GM21717 (cell line): ENCODE data around the gene SSBP2.
A peak's percentile ranks its signal among the peaks of the same experiment; 100 is the strongest.

ENCODE experiments used
- ATAC-seq: cut with Tn5 transposase; IDR thresholded peaks from one replicate; pipeline ENCODE4 v1.9.1; 2021; ENCODE audit warnings: mild to moderate bottlenecking, moderate library complexity; ENCODE audit not compliant: unreplicated experiment

The SSBP2 gene

GRCh38 chr5:81751009-81751835 is at the start of gene SSBP2:
Gene SSBP2, minus strand, starts transcription at chr5:81751097. Its CDS starts 55 bp downstream, at chr5:81751042.
- ATAC-seq: peak; percentile 68

GRCh38 chr5:81795666-81796065 is 44.8 kb upstream of the SSBP2 start:
- no peak for ATAC-seq

GRCh38 chr5:81794226-81794625 is 43.3 kb upstream of the SSBP2 start:
- ATAC-seq: no peak

DNA sequence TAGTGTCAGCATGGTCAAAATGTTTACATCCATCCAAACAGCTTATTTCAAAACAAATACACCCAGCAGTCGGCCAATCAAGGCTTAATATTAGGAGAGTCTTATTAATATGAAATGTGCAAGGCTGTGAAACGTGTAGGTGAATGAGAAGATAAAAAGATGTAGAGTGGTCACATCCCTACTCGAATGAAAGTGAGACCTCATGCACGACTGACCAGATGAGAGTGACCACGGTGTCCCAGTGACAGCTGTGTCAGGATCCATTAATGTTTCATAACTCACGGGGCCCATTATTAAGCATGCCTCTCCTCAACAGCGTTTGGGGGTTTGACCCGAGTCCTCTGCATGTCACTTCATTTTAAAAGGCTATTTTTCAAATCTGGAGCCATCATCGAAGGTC is 39.4 kb upstream of the SSBP2 start:
- no peak for ATAC-seq

DNA sequence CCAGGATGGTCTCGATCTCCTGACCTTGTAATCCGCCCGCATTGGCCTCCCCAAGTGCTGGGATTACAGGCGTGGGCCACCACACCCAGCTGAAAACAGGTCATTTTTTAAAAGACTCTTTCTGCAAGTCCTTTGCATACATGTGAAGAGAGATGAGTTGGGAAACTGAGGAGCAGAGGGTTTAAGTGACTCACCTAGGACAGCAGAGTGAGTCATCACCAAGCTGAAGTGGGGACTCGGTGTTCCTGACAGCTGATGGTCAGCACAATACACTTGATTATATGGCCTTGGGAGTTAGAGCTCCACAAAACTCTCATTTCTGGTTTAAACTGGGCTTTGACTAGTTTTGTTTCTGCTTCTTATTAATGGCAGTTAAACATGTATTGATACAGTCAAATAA is 38.1 kb upstream of the SSBP2 start:
- no peak for ATAC-seq

- no peak for ATAC-seq
Measured at GRCh38 chr5:81788329-81788728, 37.4 kb upstream of the SSBP2 start.

DNA sequence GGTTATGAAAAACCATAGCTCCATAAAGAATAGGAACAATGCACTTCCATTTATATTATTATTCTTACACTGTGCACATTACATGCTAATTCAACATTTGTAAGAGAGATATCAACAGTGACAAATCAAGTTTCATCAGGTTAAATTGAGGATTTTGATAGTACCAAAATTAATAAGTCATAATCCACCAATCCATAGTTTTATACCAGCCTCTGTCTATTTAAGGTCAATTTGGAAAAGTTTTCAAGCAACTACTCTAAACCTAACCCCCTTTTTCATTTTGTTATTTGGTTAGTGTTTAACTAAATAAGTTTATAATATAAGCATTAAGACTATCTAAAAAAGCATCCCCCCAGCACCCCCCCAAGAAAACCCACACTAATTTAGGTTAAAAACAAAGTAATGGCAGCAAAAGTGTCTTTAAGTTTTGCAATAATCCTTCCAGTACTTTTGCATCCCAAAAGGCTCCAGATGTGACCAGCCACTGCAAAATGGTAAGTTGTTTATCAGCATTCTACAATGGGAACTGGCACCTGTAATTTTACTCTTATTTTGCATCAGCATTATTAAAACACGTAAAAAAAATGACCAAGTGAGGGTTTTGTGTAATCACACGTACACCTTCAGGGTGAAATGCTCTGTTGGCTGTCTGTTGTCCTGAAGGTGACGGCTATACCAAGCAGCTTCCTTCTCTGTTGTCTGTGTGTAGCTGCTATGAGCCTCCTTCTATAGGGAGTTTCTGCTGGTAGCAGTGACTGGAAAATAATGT is 36.8 kb upstream of the SSBP2 start:
- no peak for ATAC-seq

DNA sequence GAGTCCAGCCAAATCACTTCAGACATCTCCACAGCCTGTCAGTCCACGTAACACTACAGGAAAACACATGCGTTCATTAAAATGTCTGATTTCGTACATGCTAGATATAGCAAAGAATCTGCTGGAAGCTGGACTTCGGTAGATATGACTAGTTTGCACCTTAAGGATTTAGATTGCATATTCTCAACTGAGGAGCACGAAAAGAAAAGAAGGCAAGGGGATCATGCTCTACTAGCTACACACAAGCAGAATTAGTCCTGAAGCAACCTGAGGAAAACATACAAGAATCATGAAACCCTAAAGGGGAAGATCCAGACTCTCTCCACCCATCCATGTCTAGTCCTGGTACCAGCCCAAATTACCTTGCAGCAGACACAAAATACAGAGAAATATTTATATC is 36.1 kb upstream of the SSBP2 start:
- ATAC-seq: no peak

- no peak for ATAC-seq
Measured at GRCh38 chr5:81786496-81786895, 35.6 kb upstream of the SSBP2 start.

DNA sequence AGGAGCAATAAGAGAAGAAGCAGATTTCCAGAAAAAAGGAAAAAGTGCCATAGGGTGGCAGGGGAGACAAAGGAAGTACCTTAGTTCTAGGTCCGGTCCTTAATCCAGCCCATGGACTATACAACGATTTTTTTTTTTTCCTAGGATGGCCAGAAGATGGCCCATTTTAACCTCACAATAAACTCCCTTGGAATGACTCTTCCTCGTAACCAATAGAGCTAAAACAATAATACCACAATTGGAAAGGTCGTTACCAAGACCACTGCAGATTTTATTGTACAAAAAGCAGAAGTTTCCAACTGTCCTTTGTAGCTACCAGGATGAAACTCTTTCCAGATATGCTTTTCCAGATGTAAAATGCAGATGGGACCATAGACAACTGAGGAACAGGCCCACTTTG is 34.4 kb upstream of the SSBP2 start:
- ATAC-seq: no peak

- ATAC-seq: no peak
Measured at GRCh38 chr5:81783401-81783800, 32.5 kb upstream of the SSBP2 start.

DNA sequence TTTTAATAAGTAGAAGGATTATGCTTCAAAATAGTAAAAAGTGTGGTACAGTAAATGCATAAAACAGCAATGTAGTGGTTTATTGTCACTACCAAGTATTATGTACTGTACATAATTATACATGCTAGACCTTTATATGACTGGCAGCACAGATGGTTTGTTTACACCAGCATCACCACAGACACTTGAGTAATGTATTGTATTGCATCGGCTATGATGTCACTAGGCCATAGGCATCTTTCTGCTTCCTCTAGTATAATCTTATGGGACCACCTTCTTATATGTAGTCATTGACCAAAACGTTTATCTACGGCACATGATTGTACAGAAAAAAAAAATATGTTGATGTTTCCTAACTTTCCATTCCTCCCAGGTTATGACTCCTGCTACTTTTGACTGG is 31.9 kb upstream of the SSBP2 start:
- no peak for ATAC-seq

DNA sequence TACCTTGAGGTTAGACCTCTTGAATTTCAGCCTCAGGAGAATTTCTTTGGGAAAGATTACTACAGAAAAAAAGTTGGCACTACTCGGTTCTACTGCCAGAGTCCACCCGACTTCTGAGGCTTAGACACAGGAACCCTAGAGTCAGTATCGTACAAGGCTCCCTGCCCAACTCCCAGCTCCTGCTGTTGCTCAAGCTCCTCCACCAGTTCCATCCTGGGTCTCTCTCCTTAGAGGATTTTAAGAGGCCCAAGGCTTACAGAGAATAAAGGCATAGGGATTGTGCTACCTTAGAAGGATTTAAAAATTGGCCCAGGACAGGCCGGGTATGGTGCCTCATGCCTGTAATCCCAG is 29.0 kb upstream of the SSBP2 start:
- ATAC-seq: no peak

- peak; percentile 96 for ATAC-seq
Measured at GRCh38 chr5:81779125-81779915, 28.4 kb upstream of the SSBP2 start.

DNA sequence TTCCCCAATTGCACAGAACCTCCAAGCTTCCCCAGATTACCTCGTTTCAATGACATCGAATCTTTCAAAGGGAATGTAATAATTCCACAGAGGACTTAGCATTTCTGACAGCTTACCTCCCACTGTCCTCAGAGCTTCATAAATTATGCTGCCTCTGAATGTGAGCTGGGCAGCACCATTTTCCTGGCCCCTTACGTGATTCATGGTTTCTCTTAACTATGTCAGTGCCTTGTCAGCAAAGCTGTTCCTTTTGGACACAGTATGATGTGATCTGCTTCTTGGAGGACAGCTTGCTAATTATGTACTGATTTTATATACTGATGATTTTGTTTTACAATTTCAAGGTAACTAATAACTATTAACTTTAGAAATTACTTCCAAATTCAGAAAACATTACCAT is 27.7 kb upstream of the SSBP2 start:
- ATAC-seq: no peak

- no peak for ATAC-seq
Measured at GRCh38 chr5:81776258-81776657, 25.4 kb upstream of the SSBP2 start.

DNA sequence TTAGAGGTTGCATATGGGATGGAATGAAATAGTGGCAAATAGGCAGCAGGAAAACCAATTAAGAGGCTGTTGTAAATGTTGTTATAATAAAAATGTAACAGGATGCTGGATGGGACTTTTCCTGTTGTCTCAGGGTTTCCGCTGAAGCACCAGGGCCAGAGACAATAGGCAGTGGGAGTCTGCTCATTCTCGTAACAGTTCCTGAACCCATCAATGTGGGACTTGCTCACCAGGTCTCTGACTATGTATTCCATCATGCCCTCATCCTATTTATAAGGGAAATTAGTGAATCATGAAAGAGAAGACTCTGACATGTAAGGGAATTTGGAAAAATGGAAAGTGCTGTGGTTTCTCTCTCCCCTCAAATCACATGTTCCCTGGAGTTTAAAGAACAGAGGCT is 23.5 kb upstream of the SSBP2 start:
- ATAC-seq: no peak

DNA sequence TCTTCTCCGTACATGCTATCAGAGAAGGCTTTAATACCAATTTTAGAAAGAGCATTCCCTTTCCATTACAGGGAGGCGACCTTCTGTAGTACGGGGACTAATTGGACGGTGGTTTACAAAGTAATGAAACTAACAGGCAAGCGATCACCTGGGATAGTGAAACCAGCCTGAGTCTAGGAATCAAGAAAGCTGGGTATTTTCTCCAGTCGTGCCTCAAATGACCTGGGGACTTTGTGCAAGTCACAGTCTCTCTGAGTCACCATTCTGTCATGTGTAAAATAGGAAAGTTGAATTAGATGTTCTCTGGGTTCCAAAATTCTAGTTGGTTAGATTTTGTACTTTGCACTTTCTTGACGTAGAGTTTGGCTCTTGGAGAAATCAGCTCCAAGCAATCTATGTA is 22.7 kb upstream of the SSBP2 start:
- ATAC-seq: no peak

DNA sequence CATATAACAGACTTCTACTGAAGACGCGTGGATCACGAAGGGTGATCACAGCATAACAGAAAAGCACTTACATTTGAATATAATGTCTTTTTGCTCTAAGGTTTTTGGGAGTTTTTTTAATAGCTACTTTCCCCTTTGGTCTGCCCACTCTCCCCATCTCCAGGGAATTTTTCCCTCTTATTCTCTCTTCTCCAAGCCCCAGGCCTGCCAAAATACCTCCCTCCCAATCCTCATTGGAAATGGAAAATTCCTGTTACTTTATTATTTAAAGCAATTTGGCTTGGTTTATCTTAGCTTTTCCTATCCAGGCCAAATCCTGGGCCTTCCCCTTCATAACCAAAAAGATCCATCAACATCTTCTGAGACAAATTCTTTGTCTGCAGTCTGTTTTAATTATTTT is 22.3 kb upstream of the SSBP2 start:
- no peak for ATAC-seq

GRCh38 chr5:81772488-81772887 is 21.6 kb upstream of the SSBP2 start:
- ATAC-seq: no peak

DNA sequence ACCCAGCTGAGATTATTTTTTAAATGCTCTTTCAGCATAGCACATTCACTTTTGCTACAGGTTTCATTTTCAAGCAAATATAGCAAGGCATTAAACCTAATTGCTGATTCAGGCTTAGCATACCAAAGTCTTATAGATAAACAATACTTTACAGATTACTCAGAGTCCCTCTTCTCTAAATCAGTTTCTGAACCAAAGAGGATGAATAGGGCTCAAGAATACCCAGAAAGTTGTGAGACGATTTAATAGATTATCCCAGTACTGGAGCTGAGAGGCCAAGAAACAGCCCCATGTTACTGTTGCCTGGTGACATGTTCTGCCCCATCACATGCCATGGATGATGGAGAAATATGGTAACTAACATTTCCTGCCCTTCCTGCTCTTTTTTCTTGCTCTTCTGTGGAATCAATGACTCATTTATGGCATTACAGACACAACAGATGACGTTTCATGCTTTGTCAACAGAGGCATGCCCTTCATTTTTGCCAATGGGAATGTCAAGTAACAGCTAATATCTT is 18.1 kb upstream of the SSBP2 start:
- no peak for ATAC-seq
